ENCODE data around the gene DLG2. TPM values are rescaled to one million over a fixed set of nuclear protein-coding genes. Genes with fewer than 3 reads are reported as not detected.
A peak's percentile ranks its signal among the peaks of the same experiment; 100 is the strongest.

The DLG2 gene
- total and polyA plus RNA-seq, 12 donors, result 1.0 to 14.8 (median 7.4) TPM

DNA sequence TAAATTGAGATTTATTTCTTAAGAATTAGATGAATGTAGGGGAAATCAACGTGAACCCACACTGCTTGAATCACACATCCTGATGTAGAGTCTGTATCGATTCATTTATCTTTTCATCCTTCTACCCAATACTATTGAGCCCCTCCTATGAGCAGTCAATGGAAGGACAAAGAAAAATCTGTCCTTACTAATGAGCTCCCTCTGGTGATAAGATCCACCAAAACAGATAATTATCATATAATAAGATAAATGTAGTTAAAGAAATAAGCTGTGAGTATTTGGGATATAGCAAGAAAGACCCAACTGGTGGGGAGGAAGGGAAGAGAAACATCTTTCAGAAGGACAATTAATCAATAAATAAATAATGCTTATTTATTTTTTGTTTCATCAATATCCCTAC, 1955.9 kb downstream of the DLG2 start:
- DNase-seq, result no peak
- no peak for ATAC-seq
- Histone ChIP-seq H3K36me3 (no peaks in the 10 kb centered on the region), H3K27ac (no peak overlapping the region), H3K9me3 (no peaks in the 10 kb centered on the region), H3K4me1 (peaks cover 0 to 8% (median 0%) of the 10 kb centered on the region in 9 donors), H3K4me3 (no peak overlapping the region), H3K27me3 (no peaks in the 10 kb centered on the region)
- intact Hi-C loops (cut with DNase I), result no loop called here
- WGBS, 2 donors, result 84 to 87% methylated on average over 2 of the region's 2 CpGs
- TF ChIP-seq, protein P1, sequence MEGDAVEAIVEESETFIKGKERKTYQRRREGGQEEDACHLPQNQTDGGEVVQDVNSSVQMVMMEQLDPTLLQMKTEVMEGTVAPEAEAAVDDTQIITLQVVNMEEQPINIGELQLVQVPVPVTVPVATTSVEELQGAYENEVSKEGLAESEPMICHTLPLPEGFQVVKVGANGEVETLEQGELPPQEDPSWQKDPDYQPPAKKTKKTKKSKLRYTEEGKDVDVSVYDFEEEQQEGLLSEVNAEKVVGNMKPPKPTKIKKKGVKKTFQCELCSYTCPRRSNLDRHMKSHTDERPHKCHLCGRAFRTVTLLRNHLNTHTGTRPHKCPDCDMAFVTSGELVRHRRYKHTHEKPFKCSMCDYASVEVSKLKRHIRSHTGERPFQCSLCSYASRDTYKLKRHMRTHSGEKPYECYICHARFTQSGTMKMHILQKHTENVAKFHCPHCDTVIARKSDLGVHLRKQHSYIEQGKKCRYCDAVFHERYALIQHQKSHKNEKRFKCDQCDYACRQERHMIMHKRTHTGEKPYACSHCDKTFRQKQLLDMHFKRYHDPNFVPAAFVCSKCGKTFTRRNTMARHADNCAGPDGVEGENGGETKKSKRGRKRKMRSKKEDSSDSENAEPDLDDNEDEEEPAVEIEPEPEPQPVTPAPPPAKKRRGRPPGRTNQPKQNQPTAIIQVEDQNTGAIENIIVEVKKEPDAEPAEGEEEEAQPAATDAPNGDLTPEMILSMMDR (IDR thresholded peaks at IDR 0.05), result no peak

DNA sequence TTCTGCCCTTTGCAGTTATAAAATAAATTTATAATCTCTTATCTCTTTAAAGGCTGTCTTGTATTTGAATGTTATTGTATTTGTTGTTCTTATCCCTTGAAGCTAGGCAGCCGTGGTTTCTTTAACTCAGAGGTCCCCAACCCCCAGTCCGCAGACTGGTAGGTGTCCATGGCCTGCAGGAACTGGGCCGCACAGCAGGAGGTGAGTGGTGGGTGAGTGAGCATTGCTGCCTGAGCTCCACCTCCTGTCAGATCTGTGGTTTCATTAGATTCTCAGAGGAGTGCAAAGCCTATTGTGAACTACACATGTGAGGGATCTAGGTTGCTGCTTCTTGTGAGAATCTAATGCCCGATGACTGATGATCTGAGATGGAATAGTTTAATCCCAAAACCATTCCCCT, 1961.0 kb downstream of the DLG2 start:
- Histone ChIP-seq H3K9me3 (no peaks in the 10 kb centered on the region), H3K27ac (no peak overlapping the region), H3K27me3 (no peaks in the 10 kb centered on the region), H3K4me3 (no peak overlapping the region), H3K4me1 (peaks cover 0 to 4% (median 0%) of the 10 kb centered on the region in 9 donors), H3K36me3 (no peaks in the 10 kb centered on the region)
- 70 to 73% methylated on average over 4 of the region's 4 CpGs for WGBS, 2 donors
- ATAC-seq (no peak), DNase-seq (no peak)
- intact Hi-C loops (cut with DNase I), result no loop called here
- TF ChIP-seq, protein P1 (IDR thresholded peaks at IDR 0.05), result no peak

DNA sequence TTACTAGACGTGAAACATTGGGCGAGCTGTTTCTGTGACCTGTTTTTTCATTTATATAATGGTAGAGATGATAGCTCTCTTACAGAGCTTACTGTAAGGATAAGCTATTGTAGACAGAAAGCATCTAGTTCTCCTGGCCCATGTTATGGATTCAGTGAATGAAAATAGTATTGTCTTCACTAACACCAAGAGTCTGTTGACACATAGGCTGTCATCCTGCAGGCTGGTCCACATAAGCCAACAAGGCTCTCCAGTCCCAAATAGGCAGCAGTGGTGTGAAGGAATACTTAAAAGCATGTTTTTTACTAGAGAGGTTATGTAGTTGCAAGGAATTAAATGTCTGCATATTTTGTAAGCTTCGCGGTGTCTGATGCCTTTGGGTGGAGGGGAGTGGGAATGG, 1963.2 kb downstream of the DLG2 start:
- DNase-seq (no peak), ATAC-seq (peak in 4 of 8 donors; percentile 69 to 86 (median 76))
- Histone ChIP-seq H3K4me3 (no peak overlapping the region), H3K27ac (no peak overlapping the region), H3K27me3 (no peaks in the 10 kb centered on the region), H3K4me1 (peaks cover 0 to 4% (median 0%) of the 10 kb centered on the region in 9 donors), H3K9me3 (no peaks in the 10 kb centered on the region), H3K36me3 (no peaks in the 10 kb centered on the region)
- TF ChIP-seq, protein P1 (IDR thresholded peaks at IDR 0.05), result no peak
- intact Hi-C loops (cut with DNase I), result no loop called here
- 73 to 83% methylated on average over 4 of the region's 4 CpGs for WGBS, 2 donors

DNA sequence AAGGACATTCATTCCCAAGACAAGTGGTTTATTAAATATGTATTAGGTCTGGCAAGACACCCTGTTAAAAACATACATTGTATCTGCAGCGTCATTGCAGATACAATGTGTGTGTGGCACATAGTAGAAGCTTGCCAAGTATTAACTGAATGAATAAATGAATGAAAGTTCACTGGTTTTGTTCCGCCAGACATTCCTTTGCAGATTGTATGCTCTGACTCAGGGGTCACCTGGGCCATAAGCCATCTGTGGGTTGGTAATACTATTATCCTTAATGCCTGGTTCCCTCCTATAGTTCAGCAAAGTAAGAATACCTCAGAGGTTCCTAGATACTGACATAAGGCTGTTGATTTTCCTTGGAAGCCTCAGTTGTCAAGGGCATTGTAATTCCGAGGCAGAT, 1963.7 kb downstream of the DLG2 start:
- no peaks in the 10 kb centered on the region for H3K36me3 ChIP-seq
- no peak overlapping the region for H3K27ac ChIP-seq
- no peak for ATAC-seq
- no peaks in the 10 kb centered on the region for H3K27me3 ChIP-seq
- intact Hi-C loops (cut with DNase I), result no loop called here
- WGBS, 2 donors, result 65 to 66% methylated on average over 3 of the region's 3 CpGs
- peaks cover 0 to 4% (median 0%) of the 10 kb centered on the region in 9 donors for H3K4me1 ChIP-seq
- DNase-seq, result no peak
- H3K4me3 ChIP-seq, result no peak overlapping the region
- TF ChIP-seq, protein P1 (IDR thresholded peaks at IDR 0.05), result no peak
- no peaks in the 10 kb centered on the region for H3K9me3 ChIP-seq

Data from heart right ventricle (tissue), 16 donors.